Measurements from ENCODE around the gene CCDC88A.

CCDC88A gene

DNA sequence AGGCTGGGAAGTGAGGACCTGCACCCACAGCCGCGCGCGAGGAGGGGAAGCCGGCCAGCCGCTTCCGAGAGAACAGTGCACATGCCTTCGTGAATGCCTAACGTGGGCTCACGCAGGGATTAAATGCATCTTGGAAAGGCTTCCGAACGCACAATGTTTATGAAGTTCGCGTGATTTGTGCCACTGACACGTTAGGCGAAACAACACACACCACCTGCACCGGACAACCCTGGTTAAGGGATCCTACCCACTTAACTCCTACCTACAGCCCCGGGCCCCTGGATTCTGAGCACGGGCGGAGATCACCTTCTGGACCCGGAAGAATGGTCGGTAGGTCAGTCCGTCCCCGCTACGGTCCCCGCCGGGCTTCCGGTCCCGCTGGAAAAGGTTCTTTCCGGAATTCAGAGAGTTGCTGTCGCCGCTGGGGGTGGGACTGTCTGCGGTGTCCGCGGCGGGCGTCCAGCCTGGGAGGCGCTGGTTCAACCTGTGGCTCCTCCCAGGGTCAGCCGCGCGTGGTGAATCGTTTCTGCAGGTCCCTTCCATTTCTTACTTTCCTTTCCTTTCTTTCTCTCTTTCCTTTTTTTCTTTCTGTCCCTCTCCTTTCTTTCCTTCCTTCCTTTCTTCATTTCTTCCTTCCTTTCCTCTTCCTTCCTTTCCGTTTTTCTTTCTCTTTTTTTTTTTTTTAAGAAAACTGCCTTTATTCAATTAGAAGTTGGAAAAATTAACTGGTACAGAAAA, 150.6 kb downstream of the CCDC88A start, which contains the start of gene MTIF2 (continued):
- TF ChIP-seq, protein P1, sequence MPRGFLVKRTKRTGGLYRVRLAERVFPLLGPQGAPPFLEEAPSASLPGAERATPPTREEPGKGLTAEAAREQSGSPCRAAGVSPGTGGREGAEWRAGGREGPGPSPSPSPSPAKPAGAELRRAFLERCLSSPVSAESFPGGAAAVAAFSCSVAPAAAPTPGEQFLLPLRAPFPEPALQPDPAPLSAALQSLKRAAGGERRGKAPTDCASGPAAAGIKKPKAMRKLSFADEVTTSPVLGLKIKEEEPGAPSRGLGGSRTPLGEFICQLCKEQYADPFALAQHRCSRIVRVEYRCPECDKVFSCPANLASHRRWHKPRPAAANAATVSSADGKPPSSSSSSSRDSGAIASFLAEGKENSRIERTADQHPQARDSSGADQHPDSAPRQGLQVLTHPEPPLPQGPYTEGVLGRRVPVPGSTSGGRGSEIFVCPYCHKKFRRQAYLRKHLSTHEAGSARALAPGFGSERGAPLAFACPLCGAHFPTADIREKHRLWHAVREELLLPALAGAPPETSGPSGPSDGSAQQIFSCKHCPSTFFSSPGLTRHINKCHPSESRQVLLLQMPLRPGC (tag by site-specific recombination; IDR thresholded peaks at IDR 0.05): peak; percentile 37; the same call in 1 of the 2 replicates
- TF ChIP-seq, protein P2, sequence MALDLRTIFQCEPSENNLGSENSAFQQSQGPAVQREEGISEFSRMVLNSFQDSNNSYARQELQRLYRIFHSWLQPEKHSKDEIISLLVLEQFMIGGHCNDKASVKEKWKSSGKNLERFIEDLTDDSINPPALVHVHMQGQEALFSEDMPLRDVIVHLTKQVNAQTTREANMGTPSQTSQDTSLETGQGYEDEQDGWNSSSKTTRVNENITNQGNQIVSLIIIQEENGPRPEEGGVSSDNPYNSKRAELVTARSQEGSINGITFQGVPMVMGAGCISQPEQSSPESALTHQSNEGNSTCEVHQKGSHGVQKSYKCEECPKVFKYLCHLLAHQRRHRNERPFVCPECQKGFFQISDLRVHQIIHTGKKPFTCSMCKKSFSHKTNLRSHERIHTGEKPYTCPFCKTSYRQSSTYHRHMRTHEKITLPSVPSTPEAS (tag by site-specific recombination; IDR thresholded peaks at IDR 0.05): no peak; the same call in 1 of the 2 replicates
- TF ChIP-seq, protein P3, sequence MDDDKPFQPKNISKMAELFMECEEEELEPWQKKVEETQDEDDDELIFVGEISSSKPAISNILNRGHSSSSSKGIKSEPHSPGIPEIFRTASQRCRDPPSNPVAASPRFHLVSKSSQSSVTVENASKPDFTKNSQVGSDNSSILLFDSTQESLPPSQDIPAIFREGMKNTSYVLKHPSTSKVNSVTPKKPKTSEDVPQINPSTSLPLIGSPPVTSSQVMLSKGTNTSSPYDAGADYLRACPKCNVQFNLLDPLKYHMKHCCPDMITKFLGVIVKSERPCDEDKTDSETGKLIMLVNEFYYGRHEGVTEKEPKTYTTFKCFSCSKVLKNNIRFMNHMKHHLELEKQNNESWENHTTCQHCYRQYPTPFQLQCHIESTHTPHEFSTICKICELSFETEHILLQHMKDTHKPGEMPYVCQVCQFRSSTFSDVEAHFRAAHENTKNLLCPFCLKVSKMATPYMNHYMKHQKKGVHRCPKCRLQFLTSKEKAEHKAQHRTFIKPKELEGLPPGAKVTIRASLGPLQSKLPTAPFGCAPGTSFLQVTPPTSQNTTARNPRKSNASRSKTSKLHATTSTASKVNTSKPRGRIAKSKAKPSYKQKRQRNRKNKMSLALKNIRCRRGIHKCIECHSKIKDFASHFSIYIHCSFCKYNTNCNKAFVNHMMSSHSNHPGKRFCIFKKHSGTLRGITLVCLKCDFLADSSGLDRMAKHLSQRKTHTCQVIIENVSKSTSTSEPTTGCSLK (tag by site-specific recombination; IDR thresholded peaks at IDR 0.05): no peak
- TF ChIP-seq HOXC10 (CRISPR knock-in tag; IDR thresholded peaks at IDR 0.05): no peak
- peak; percentile 76 for TF ChIP-seq ZNF629 (tag by site-specific recombination; IDR thresholded peaks at IDR 0.05)
- TF ChIP-seq ZNF350 (tag by site-specific recombination; IDR thresholded peaks at IDR 0.05): no peak
- peak; percentile 97 for TF ChIP-seq ZNF660 (tag by site-specific recombination; IDR thresholded peaks at IDR 0.05)
- TF ChIP-seq, protein P4, sequence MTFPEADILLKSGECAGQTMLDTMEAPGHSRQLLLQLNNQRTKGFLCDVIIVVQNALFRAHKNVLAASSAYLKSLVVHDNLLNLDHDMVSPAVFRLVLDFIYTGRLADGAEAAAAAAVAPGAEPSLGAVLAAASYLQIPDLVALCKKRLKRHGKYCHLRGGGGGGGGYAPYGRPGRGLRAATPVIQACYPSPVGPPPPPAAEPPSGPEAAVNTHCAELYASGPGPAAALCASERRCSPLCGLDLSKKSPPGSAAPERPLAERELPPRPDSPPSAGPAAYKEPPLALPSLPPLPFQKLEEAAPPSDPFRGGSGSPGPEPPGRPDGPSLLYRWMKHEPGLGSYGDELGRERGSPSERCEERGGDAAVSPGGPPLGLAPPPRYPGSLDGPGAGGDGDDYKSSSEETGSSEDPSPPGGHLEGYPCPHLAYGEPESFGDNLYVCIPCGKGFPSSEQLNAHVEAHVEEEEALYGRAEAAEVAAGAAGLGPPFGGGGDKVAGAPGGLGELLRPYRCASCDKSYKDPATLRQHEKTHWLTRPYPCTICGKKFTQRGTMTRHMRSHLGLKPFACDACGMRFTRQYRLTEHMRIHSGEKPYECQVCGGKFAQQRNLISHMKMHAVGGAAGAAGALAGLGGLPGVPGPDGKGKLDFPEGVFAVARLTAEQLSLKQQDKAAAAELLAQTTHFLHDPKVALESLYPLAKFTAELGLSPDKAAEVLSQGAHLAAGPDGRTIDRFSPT (tag by site-specific recombination; IDR thresholded peaks at IDR 0.05): no peak
- peak; percentile 45; the same call in 1 of the 2 replicates for TF ChIP-seq KLF1 (tag by site-specific recombination; IDR thresholded peaks at IDR 0.05)
- TF ChIP-seq, protein P5, sequence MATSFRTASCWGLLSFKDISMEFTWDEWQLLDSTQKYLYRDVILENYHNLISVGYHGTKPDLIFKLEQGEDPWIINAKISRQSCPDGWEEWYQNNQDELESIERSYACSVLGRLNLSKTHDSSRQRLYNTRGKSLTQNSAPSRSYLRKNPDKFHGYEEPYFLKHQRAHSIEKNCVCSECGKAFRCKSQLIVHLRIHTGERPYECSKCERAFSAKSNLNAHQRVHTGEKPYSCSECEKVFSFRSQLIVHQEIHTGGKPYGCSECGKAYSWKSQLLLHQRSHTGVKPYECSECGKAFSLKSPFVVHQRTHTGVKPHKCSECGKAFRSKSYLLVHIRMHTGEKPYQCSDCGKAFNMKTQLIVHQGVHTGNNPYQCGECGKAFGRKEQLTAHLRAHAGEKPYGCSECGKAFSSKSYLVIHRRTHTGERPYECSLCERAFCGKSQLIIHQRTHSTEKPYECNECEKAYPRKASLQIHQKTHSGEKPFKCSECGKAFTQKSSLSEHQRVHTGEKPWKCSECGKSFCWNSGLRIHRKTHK (tag by site-specific recombination; IDR thresholded peaks at IDR 0.05): no peak
- TF ChIP-seq ZNF747 (tag by site-specific recombination; IDR thresholded peaks at IDR 0.05): no peak
- TF ChIP-seq, protein P6, sequence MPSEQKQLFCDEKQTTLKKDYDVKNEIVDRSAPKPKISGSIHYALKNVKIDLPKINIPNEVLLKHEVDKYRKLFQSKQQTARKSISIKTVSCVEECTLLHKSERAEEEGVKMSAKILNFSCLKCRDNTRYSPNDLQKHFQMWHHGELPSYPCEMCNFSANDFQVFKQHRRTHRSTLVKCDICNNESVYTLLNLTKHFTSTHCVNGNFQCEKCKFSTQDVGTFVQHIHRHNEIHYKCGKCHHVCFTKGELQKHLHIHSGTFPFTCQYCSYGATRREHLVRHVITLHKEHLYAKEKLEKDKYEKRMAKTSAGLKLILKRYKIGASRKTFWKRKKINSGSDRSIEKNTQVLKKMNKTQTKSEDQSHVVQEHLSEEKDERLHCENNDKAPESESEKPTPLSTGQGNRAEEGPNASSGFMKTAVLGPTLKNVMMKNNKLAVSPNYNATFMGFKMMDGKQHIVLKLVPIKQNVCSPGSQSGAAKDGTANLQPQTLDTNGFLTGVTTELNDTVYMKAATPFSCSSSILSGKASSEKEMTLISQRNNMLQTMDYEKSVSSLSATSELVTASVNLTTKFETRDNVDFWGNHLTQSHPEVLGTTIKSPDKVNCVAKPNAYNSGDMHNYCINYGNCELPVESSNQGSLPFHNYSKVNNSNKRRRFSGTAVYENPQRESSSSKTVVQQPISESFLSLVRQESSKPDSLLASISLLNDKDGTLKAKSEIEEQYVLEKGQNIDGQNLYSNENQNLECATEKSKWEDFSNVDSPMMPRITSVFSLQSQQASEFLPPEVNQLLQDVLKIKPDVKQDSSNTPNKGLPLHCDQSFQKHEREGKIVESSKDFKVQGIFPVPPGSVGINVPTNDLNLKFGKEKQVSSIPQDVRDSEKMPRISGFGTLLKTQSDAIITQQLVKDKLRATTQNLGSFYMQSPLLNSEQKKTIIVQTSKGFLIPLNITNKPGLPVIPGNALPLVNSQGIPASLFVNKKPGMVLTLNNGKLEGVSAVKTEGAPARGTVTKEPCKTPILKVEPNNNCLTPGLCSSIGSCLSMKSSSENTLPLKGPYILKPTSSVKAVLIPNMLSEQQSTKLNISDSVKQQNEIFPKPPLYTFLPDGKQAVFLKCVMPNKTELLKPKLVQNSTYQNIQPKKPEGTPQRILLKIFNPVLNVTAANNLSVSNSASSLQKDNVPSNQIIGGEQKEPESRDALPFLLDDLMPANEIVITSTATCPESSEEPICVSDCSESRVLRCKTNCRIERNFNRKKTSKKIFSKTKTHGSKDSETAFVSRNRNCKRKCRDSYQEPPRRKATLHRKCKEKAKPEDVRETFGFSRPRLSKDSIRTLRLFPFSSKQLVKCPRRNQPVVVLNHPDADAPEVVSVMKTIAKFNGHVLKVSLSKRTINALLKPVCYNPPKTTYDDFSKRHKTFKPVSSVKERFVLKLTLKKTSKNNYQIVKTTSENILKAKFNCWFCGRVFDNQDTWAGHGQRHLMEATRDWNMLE (tag by site-specific recombination; conservative IDR thresholded peaks at IDR 0.05; ENCODE audit: low read depth): peak; percentile 77
- TF ChIP-seq GLIS1 (tag by site-specific recombination; IDR thresholded peaks at IDR 0.05): peak; percentile 94
- TF ChIP-seq SALL2 (tag by site-specific recombination; IDR thresholded peaks at IDR 0.05; ENCODE audit: borderline replicate concordance): no peak
- peak; percentile 42; the same call in 1 of the 2 replicates for TF ChIP-seq REPIN1 (tag by site-specific recombination; IDR thresholded peaks at IDR 0.05; ENCODE audit: low read depth)
- peak; percentile 44 for TF ChIP-seq EGR2 (tag by site-specific recombination; IDR thresholded peaks at IDR 0.05; ENCODE audit: low read depth)
- peak; percentile 97 for TF ChIP-seq GLIS2 (tag by site-specific recombination; IDR thresholded peaks at IDR 0.05)
- no peak for TF ChIP-seq ZNF239 (tag by site-specific recombination; IDR thresholded peaks at IDR 0.05)
- no peak for TF ChIP-seq ZNF292 (tag by site-specific recombination; IDR thresholded peaks at IDR 0.05; ENCODE audit: borderline replicate concordance, low read depth)
- TF ChIP-seq, protein P7, sequence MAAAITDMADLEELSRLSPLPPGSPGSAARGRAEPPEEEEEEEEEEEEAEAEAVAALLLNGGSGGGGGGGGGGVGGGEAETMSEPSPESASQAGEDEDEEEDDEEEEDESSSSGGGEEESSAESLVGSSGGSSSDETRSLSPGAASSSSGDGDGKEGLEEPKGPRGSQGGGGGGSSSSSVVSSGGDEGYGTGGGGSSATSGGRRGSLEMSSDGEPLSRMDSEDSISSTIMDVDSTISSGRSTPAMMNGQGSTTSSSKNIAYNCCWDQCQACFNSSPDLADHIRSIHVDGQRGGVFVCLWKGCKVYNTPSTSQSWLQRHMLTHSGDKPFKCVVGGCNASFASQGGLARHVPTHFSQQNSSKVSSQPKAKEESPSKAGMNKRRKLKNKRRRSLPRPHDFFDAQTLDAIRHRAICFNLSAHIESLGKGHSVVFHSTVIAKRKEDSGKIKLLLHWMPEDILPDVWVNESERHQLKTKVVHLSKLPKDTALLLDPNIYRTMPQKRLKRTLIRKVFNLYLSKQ (tag by site-specific recombination; IDR thresholded peaks at IDR 0.05; ENCODE audit: borderline replicate concordance): no peak
- no peak for TF ChIP-seq ZNF266 (tag by site-specific recombination; IDR thresholded peaks at IDR 0.05; ENCODE audit: low read depth)
- peak; percentile 85 for TF ChIP-seq SP7 (tag by site-specific recombination; IDR thresholded peaks at IDR 0.05)

All from HEK293 (cell line).